ENCODE measurements around the gene KLHL11.

The KLHL11 gene

DNA sequence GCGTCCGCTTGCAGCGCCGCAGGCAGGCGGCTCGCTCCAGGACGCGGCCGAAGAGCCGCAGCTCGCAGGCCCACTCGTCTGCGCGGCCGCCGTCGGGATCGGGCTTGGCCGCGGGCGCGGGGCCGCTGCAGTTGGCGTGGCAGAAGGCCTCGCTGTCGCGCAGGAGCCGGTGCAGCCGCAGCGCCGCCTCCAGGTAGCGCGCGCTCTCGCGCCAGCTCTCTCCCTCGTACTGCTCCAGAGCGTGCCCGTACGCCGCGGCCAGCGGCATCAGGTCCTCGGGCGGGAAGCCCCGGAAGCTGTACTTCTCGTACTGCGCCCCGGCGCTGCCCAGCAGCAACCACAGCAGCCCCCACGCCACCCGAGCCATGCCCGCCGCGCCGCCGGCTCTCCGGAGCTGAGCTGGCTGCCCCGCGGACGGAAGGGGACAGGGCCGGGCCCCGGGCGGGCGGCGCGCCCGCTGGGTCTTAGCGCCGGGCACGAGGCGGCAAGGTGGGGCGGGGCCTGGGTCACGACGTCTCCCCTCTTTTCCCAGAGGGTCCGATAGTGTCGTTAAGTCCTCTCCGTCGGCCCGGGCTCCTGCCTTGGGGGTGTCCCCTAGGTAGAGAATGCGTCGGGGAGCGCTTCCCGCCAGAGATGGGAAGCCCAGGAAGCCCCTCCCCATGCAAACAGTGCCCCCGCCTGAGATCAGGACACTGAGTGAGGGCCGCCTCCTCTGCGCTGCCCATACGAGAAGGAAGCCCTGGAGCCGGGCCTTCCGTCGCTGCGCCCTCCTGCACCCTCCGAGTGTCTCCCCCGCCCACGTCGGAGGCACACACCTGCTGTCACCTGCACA lies 53.5 kb downstream of the KLHL11 start, which contains the start of gene P3H4:
Gene P3H4, minus strand, starts transcription at position 401 of the 832 bp plus-strand sequence. Its CDS starts 34 bp downstream, at position 367.
- DNase-seq (ENCODE audit: low read depth in 3 of 3, low spot score in 1 of 3) = peak in 2 of 3 donors; percentile 34 to 61

DNA sequence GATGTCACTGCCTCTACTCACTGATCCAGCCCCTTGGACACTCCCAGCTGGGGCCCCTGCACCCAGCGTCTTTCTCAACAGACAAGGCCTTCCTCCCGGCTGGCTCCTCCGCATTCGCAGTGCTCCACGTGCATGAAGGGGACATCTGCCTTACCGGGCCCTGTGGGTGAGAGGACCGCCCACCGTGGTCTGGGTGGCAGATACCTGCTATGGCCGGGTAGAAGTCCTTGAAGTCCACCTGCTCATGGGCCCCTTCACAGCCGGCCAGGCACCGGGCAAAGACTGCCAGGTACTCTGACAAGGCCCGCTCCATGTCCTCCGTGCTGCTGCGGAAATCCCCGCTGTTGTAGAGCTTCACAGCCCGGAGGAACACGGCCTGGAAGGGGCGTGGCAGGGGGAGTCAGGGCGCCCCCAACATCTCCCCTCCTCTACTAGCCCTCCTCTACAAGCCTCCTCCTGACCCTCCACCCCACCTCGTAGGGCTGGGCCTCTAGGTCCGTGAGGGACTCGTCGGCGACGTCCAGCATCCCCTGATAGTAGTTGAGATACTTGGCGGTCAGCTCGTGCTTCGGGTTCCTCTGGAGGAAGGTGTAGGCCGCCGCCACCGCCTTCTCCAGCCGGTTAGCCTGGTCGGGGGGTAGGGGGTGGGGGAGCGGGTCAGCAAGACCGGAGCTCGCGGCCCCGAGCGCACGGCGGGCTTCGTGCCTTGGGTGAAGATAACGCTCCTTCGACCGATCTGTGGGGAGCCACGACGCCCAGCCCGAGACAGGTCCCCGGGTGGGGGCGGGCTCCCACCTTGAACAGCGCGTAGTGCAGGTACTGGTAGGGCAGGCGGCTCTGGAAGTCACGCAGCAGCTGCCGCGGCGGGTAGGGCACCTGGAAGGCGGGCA lies 54.3 kb downstream of the KLHL11 start:
- no peak for DNase-seq (ENCODE audit: low read depth in 3 of 3, low spot score in 1 of 3)

DNA sequence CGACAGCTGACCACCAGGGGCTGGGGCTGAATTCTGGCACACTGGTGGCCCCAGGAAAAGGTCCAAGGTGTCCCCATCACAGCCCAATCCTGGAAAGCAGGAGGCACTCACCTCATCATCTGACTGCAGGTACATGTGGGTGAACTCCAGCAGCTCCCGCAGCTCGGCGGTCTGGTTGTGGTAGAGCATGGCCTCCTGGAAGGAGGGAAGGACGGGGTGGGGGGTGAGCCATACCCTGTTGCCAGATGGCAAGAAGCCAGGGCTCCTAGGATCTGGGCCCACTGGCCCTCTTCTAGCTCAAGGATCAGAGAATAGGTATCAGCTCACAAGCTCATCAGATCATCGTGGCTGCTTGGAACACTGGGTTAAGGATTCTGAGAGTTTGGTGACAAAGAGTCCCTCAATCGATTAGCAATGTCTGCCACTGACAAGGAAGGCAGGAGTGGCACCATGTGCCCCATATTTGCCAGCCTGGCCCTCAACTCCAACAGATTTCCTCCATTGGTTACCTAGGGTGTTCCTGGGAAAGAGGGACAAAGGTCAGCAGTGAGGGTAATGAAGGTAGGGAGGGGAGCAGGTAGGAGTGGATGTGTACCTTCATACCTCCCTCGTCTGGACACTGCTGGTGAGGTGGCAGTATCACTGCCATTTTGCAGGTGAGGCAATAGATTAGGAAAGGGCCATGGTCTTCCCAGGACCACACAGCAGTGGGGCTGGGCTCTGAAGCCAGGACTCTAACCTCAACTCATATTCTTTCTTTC lies 58.4 kb downstream of the KLHL11 start:
- no peak for DNase-seq (ENCODE audit: low read depth in 3 of 3, low spot score in 1 of 3)
